Adrenal gland (tissue), 5 donors: ENCODE results near the gene KLHL26.

Experiments
- POLR2A ChIP-seq, 2 donors: fragments of 450-650 bp; IDR thresholded peaks; one replicate each; pipeline ENCODE4 v1.6.1; 2017; ENCODE audit warnings: antibody characterized with exemption in 2 of 2, mild to moderate bottlenecking in 2 of 2, moderate library complexity in 1 of 2
- TF ChIP-seq, protein P1 (sequence below), 6 experiments: fragments of 450-650 bp in 4 of 6; fragments of 200-600 bp in 2 of 6; sonication (generic) in 1 of 6; IDR thresholded peaks; 1 replicate in 5 of 6; 2 replicates in 1 of 6; pipeline versions ENCODE4 v1.5.1 to v1.8.0; 2016 to 2021; ENCODE audit warnings: antibody characterized with exemption in 6 of 6, mild to moderate bottlenecking in 2 of 6, moderate library complexity in 1 of 6
- donor health status: DM: no; HTN: no; CAD: no.

- TF ChIP-seq, protein P1, sequence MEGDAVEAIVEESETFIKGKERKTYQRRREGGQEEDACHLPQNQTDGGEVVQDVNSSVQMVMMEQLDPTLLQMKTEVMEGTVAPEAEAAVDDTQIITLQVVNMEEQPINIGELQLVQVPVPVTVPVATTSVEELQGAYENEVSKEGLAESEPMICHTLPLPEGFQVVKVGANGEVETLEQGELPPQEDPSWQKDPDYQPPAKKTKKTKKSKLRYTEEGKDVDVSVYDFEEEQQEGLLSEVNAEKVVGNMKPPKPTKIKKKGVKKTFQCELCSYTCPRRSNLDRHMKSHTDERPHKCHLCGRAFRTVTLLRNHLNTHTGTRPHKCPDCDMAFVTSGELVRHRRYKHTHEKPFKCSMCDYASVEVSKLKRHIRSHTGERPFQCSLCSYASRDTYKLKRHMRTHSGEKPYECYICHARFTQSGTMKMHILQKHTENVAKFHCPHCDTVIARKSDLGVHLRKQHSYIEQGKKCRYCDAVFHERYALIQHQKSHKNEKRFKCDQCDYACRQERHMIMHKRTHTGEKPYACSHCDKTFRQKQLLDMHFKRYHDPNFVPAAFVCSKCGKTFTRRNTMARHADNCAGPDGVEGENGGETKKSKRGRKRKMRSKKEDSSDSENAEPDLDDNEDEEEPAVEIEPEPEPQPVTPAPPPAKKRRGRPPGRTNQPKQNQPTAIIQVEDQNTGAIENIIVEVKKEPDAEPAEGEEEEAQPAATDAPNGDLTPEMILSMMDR (IDR thresholded peaks at IDR 0.05): no peak
- no peak for TF ChIP-seq POLR2A (IDR thresholded peaks at IDR 0.05)
Observed at GRCh38 chr19:18669524-18669817, 32.6 kb downstream of the KLHL26 start.
